ENCODE data around the gene PPP1R12B.

The PPP1R12B gene, protein sequence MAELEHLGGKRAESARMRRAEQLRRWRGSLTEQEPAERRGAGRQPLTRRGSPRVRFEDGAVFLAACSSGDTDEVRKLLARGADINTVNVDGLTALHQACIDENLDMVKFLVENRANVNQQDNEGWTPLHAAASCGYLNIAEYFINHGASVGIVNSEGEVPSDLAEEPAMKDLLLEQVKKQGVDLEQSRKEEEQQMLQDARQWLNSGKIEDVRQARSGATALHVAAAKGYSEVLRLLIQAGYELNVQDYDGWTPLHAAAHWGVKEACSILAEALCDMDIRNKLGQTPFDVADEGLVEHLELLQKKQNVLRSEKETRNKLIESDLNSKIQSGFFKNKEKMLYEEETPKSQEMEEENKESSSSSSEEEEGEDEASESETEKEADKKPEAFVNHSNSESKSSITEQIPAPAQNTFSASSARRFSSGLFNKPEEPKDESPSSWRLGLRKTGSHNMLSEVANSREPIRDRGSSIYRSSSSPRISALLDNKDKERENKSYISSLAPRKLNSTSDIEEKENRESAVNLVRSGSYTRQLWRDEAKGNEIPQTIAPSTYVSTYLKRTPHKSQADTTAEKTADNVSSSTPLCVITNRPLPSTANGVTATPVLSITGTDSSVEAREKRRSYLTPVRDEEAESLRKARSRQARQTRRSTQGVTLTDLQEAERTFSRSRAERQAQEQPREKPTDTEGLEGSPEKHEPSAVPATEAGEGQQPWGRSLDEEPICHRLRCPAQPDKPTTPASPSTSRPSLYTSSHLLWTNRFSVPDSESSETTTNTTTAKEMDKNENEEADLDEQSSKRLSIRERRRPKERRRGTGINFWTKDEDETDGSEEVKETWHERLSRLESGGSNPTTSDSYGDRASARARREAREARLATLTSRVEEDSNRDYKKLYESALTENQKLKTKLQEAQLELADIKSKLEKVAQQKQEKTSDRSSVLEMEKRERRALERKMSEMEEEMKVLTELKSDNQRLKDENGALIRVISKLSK

DNA sequence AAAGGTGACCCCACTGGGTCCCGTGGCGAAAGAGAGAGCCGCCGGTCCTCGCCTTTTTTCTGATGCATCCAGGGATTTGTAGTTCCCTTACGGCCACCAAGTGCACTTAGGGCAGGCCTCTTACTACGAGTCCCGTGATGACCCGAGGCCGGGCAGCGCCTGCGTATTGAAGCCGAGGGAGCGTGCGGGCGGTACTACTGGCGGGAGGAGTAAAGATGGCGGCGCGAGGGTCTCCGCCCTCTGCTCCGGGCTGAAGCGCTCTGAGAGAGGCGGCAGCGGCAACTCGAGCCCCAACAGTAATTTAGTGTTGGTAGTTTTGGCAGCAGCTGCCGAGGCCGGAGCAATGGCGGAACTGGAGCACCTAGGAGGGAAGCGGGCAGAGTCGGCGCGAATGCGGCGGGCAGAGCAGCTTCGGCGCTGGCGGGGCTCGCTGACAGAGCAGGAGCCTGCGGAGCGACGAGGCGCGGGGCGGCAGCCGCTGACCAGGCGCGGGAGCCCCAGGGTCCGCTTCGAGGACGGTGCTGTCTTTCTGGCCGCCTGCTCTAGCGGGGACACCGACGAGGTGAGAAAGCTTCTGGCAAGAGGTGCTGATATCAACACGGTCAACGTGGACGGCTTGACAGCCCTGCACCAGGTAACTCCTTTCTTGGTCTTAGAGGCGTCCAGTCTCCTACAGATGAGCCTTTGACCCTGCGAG is at the start of gene PPP1R12B:
Gene PPP1R12B (plus strand): TSS at position 191 of the 697 bp plus-strand sequence. CDS start 153 bp downstream, at position 344.
- ChIA-PET POLR2A (interaction anchor here (0.6 to 1.0 kb wide), 2 partner anchors 52 to 371 kb away, joined by 3 to 4 read pairs; no protein-coding TSS in a partner anchor), CTCF (interaction anchor here (0.6 kb wide), 1 partner anchor 371 kb away, joined by 3 read pairs; no protein-coding TSS in a partner anchor)
- peak within 1 kb of the TSS; percentile 99 for H3K4me3 ChIP-seq (ENCODE audit: low read depth, low read length)
- no peaks in the 10 kb centered on the region for H3K36me3 ChIP-seq (ENCODE audit: control insufficient read depth in 2 of 2, insufficient read depth in 1 of 2, low read length in 2 of 2)
- no peaks in the 10 kb centered on the region for H3K9me3 ChIP-seq (ENCODE audit: control insufficient read depth, insufficient read depth, low read depth, low read length)
- H3K4me1 ChIP-seq (ENCODE audit: control insufficient read depth, insufficient read depth, low read length): 0 out of 2 replicates have a peak, but pooled peaks cover 4% of the 10 kb centered on the region
- peak within 1 kb of the TSS; percentile 73 for H3K27ac ChIP-seq (ENCODE audit: extremely low read depth, low read depth, low read length)
- no peak for TF ChIP-seq ZNF366 (tag by site-specific recombination; conservative IDR thresholded peaks at IDR 0.05)
- TF ChIP-seq KLF16 (tag by site-specific recombination; IDR thresholded peaks at IDR 0.05): peak; percentile 39; the same call in 1 of the 2 replicates
- peak; percentile 60; the same call in 1 of the 2 replicates for TF ChIP-seq ZNF394 (tag by site-specific recombination; IDR thresholded peaks at IDR 0.05; ENCODE audit: borderline replicate concordance)
- no peak for TF ChIP-seq ZNF133 (tag by site-specific recombination; IDR thresholded peaks at IDR 0.05)
- TF ChIP-seq ZNF521 (tag by site-specific recombination; IDR thresholded peaks at IDR 0.05): no peak
- no peak for TF ChIP-seq ZNF341 (tag by site-specific recombination; IDR thresholded peaks at IDR 0.05; ENCODE audit: low read depth)
- no peak for TF ChIP-seq ZNF544 (tag by site-specific recombination; IDR thresholded peaks at IDR 0.05)
- TF ChIP-seq PRDM1 (tag by site-specific recombination; IDR thresholded peaks at IDR 0.05): no peak
- TF ChIP-seq ZNF391 (tag by site-specific recombination; IDR thresholded peaks at IDR 0.05; ENCODE audit: borderline replicate concordance, low read depth): no peak
- peak; percentile 68 for TF ChIP-seq PBX3 (CRISPR knock-in tag; IDR thresholded peaks at IDR 0.05)
- TF ChIP-seq GLIS2 (tag by site-specific recombination; IDR thresholded peaks at IDR 0.05): peak; percentile 86
- TF ChIP-seq, protein P1, sequence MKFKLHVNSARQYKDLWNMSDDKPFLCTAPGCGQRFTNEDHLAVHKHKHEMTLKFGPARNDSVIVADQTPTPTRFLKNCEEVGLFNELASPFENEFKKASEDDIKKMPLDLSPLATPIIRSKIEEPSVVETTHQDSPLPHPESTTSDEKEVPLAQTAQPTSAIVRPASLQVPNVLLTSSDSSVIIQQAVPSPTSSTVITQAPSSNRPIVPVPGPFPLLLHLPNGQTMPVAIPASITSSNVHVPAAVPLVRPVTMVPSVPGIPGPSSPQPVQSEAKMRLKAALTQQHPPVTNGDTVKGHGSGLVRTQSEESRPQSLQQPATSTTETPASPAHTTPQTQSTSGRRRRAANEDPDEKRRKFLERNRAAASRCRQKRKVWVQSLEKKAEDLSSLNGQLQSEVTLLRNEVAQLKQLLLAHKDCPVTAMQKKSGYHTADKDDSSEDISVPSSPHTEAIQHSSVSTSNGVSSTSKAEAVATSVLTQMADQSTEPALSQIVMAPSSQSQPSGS (tag by site-specific recombination; IDR thresholded peaks at IDR 0.05; ENCODE audit: low read depth): no peak
- TF ChIP-seq ZNF24 (tag by site-specific recombination; IDR thresholded peaks at IDR 0.05): peak; percentile 58; the same call in 1 of the 2 replicates
- TF ChIP-seq HOXA7 (CRISPR knock-in tag; IDR thresholded peaks at IDR 0.05; ENCODE audit: borderline replicate concordance): no peak
- TF ChIP-seq KLF17 (tag by site-specific recombination; IDR thresholded peaks at IDR 0.05): peak; percentile 75; the same call in 1 of the 2 replicates
- TF ChIP-seq, protein P2, sequence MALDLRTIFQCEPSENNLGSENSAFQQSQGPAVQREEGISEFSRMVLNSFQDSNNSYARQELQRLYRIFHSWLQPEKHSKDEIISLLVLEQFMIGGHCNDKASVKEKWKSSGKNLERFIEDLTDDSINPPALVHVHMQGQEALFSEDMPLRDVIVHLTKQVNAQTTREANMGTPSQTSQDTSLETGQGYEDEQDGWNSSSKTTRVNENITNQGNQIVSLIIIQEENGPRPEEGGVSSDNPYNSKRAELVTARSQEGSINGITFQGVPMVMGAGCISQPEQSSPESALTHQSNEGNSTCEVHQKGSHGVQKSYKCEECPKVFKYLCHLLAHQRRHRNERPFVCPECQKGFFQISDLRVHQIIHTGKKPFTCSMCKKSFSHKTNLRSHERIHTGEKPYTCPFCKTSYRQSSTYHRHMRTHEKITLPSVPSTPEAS (tag by site-specific recombination; IDR thresholded peaks at IDR 0.05): no peak
- TF ChIP-seq, protein P3, sequence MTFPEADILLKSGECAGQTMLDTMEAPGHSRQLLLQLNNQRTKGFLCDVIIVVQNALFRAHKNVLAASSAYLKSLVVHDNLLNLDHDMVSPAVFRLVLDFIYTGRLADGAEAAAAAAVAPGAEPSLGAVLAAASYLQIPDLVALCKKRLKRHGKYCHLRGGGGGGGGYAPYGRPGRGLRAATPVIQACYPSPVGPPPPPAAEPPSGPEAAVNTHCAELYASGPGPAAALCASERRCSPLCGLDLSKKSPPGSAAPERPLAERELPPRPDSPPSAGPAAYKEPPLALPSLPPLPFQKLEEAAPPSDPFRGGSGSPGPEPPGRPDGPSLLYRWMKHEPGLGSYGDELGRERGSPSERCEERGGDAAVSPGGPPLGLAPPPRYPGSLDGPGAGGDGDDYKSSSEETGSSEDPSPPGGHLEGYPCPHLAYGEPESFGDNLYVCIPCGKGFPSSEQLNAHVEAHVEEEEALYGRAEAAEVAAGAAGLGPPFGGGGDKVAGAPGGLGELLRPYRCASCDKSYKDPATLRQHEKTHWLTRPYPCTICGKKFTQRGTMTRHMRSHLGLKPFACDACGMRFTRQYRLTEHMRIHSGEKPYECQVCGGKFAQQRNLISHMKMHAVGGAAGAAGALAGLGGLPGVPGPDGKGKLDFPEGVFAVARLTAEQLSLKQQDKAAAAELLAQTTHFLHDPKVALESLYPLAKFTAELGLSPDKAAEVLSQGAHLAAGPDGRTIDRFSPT (tag by site-specific recombination; IDR thresholded peaks at IDR 0.05): no peak
- TF ChIP-seq ZSCAN23 (tag by site-specific recombination; IDR thresholded peaks at IDR 0.05): no peak
- TF ChIP-seq ZNF350 (tag by site-specific recombination; IDR thresholded peaks at IDR 0.05): no peak
- TF ChIP-seq ZNF501 (tag by site-specific recombination; IDR thresholded peaks at IDR 0.05): peak; percentile 81
- TF ChIP-seq, protein P4, sequence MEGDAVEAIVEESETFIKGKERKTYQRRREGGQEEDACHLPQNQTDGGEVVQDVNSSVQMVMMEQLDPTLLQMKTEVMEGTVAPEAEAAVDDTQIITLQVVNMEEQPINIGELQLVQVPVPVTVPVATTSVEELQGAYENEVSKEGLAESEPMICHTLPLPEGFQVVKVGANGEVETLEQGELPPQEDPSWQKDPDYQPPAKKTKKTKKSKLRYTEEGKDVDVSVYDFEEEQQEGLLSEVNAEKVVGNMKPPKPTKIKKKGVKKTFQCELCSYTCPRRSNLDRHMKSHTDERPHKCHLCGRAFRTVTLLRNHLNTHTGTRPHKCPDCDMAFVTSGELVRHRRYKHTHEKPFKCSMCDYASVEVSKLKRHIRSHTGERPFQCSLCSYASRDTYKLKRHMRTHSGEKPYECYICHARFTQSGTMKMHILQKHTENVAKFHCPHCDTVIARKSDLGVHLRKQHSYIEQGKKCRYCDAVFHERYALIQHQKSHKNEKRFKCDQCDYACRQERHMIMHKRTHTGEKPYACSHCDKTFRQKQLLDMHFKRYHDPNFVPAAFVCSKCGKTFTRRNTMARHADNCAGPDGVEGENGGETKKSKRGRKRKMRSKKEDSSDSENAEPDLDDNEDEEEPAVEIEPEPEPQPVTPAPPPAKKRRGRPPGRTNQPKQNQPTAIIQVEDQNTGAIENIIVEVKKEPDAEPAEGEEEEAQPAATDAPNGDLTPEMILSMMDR (tag by site-specific recombination; IDR thresholded peaks at IDR 0.05): no peak
- peak; percentile 27 for TF ChIP-seq WT1 (tag by site-specific recombination; IDR thresholded peaks at IDR 0.05)
- TF ChIP-seq ZNF223 (tag by site-specific recombination; IDR thresholded peaks at IDR 0.05): no peak
- no peak for TF ChIP-seq ZNF221 (tag by site-specific recombination; IDR thresholded peaks at IDR 0.05; ENCODE audit: borderline replicate concordance)
- TF ChIP-seq ZNF837 (tag by site-specific recombination; IDR thresholded peaks at IDR 0.05): no peak
